Activated CD8-positive, alpha-beta memory T cell treated with anti-CD3 and anti-CD28 coated beads for 36 hours (primary cell): ENCODE data around the gene HOXB8. TPM values are rescaled to one million over a fixed set of nuclear protein-coding genes. Genes with fewer than 3 reads are reported as not detected.

Experiments used
- CTCF ChIA-PET: fragments of 350-600 bp; sonication (Branson Sonifier 250); formaldehyde crosslinking; loops from one replicate; lab custom pipeline; 2021; ENCODE audit warnings: antibody characterized with exemption; lab: Charles Lee
- POLR2A ChIA-PET: fragments of 350-600 bp; sonication (Branson Sonifier 250); formaldehyde crosslinking; loops from one replicate; lab custom pipeline; 2021; ENCODE audit warnings: antibody characterized with exemption; lab: Charles Lee
- total RNA-seq, 2 experiments: library from RNA; stranded (reverse); gene quantifications; one replicate each; pipeline ENCODE4 v1.2.3, GENCODE V29; 2021

Gene HOXB8
- total RNA-seq, 2 experiments from 2014 or later, result 0.19 TPM; not detected in 1

GRCh38 chr17:48569674-48570324 is 45.3 kb downstream of the HOXB8 start:
- CTCF ChIA-PET, result no interaction called here
- POLR2A ChIA-PET, result no interaction called here

- ChIA-PET POLR2A (no interaction called here), CTCF (no interaction called here)
Measured at GRCh38 chr17:48569240-48569582, 45.9 kb downstream of the HOXB8 start.

GRCh38 chr17:48568499-48569239 is 46.4 kb downstream of the HOXB8 start:
- CTCF ChIA-PET, result no interaction called here
- POLR2A ChIA-PET, result no interaction called here

- ChIA-PET POLR2A (no interaction called here), CTCF (interaction anchor here (1.1 kb wide), 1 partner anchor 51 kb away, joined by 3 read pairs; no protein-coding TSS in a partner anchor)
Measured at GRCh38 chr17:48567646-48568354, 47.3 kb downstream of the HOXB8 start.

- ChIA-PET POLR2A (no interaction called here), CTCF (interaction anchor here (0.7 to 1.1 kb wide), 2 partner anchors 43 to 52 kb away, joined by 3 read pairs; no protein-coding TSS in a partner anchor)
Measured at GRCh38 chr17:48567209-48567608, 47.9 kb downstream of the HOXB8 start.

GRCh38 chr17:48566717-48567116 is 48.4 kb downstream of the HOXB8 start:
- POLR2A ChIA-PET, result no interaction called here

GRCh38 chr17:48565925-48566710 is 49.0 kb downstream of the HOXB8 start:
- ChIA-PET CTCF (no interaction called here), POLR2A (no interaction called here)

More at GRCh38 chr17:48566717-48567116, 48.4 kb downstream of the HOXB8 start:
- CTCF ChIA-PET, result interaction anchor here (0.7 to 1.1 kb wide), 2 partner anchors 43 to 52 kb away, joined by 3 read pairs; no protein-coding TSS in a partner anchor

- POLR2A ChIA-PET, result no interaction called here
- CTCF ChIA-PET, result no interaction called here
Measured at GRCh38 chr17:48565022-48565554, 50.0 kb downstream of the HOXB8 start.

- ChIA-PET POLR2A (no interaction called here), CTCF (no interaction called here)
Measured at GRCh38 chr17:48564188-48565021, 50.7 kb downstream of the HOXB8 start.

GRCh38 chr17:48563867-48564187 is 51.3 kb downstream of the HOXB8 start:
- CTCF ChIA-PET, result no interaction called here
- POLR2A ChIA-PET, result interaction anchor here (0.6 kb wide), 1 partner anchor 208 kb away, joined by 6 read pairs; no protein-coding TSS in a partner anchor

- CTCF ChIA-PET, result no interaction called here
- POLR2A ChIA-PET, result interaction anchor here (0.6 kb wide), 1 partner anchor 209 kb away, joined by 6 read pairs; no protein-coding TSS in a partner anchor
Measured at GRCh38 chr17:48563385-48563838, 51.7 kb downstream of the HOXB8 start.

- CTCF ChIA-PET, result no interaction called here
- POLR2A ChIA-PET, result no interaction called here
Measured at GRCh38 chr17:48562934-48563333, 52.2 kb downstream of the HOXB8 start.

Other genes starting within 250 kb of the HOXB8 start
- 10 to 100 TPM; 52.8 to 53.2 TPM for gene SKAP1, start 185.1 kb downstream of the HOXB8 start, total RNA-seq
- not detected for gene HOXB1, start 84.3 kb downstream of the HOXB8 start, total RNA-seq
- 10 to 100 TPM; 13.0 to 13.4 TPM for gene HOXB2, start 70.2 kb downstream of the HOXB8 start, total RNA-seq
- 1 to 10 TPM; 3.3 to 3.8 TPM for gene HOXB4, start 36.9 kb downstream of the HOXB8 start, total RNA-seq
- gene HOXB3, start 25.1 kb downstream of the HOXB8 start, total RNA-seq, result 1 to 10 TPM; 3.0 to 3.5 TPM
- not detected for gene HOXB5, start 21.5 kb downstream of the HOXB8 start, total RNA-seq
- gene HOXB6, start 10.3 kb downstream of the HOXB8 start, total RNA-seq, result under 1 TPM; 0.25 to 0.48 TPM
- gene HOXB7, start 4.3 kb downstream of the HOXB8 start, total RNA-seq, result under 1 TPM; 0.59 to 0.73 TPM
- 1 to 10 TPM; 5.1 to 5.5 TPM for gene HOXB9, start 11.1 kb upstream of the HOXB8 start, total RNA-seq
- gene PRAC1, start 107.2 kb upstream of the HOXB8 start, total RNA-seq, result not detected
- not detected for gene PRAC2, start 107.9 kb upstream of the HOXB8 start, total RNA-seq
- gene HOXB13, start 113.5 kb upstream of the HOXB8 start, total RNA-seq, result not detected
- gene TTLL6, start 201.9 kb upstream of the HOXB8 start, total RNA-seq, result not detected
- 10 to 100 TPM; 68.4 to 83.8 TPM for gene CALCOCO2, start 215.7 kb upstream of the HOXB8 start, total RNA-seq